Mucosa of descending colon (tissue), 3 donors: ENCODE results near the gene TNFRSF1B. TPM values are rescaled to one million over a fixed set of nuclear protein-coding genes. Genes with fewer than 3 reads are reported as not detected.
A peak's percentile ranks its signal among the peaks of the same experiment; 100 is the strongest.

Experiments
- ATAC-seq: fragments of 200-7000 bp; cut with Tn5 transposase; one replicate; pipeline ENCODE4 v1.9.1; 2020; ENCODE audit warnings: mild to moderate bottlenecking, moderate library complexity
- DNase-seq, 3 donors: peaks; one replicate each; pipeline ENCODE4 v3.0.0-alpha.2; 2020
- H3K36me3 ChIP-seq: fragments of 200-600 bp; one replicate; pipeline ENCODE4 v1.8.0; 2021; ENCODE audit warnings: low read depth, mild to moderate bottlenecking
- H3K4me1 ChIP-seq: fragments of 200-600 bp; one replicate; pipeline ENCODE4 v1.8.0; 2021; ENCODE audit warnings: low read depth, mild to moderate bottlenecking
- H3K4me3 ChIP-seq: fragments of 200-600 bp; one replicate; pipeline ENCODE4 v1.8.0; 2021; ENCODE audit warnings: mild to moderate bottlenecking
- H3K9me3 ChIP-seq: fragments of 200-600 bp; one replicate; pipeline ENCODE4 v1.8.0; 2021; ENCODE audit warnings: mild to moderate bottlenecking
- intact Hi-C, 2 donors: fragments of 100-400 bp; cut with DNase I in 1 of 2; cut with micrococcal nuclease in 1 of 2; formaldehyde crosslinking; loops; one replicate each; pipeline versions ENCODE4 v1.11.0 to v1.11.1; 2022; cut with DNase I, micrococcal nuclease
- total RNA-seq, 3 donors: library from RNA; stranded (reverse); fragmentation: NEBNext Ultra II Directional in 2 of 3; extraction: Animal tissue kit (Norgen Biotek cat#: 25700) in 2 of 3; gene quantifications; one replicate each; pipeline versions ENCODE4 v1.2.1 to v1.2.4, GENCODE V29; 2021 to 2023
- TF ChIP-seq, protein P1 (sequence below): fragments of 200-600 bp; IDR thresholded peaks from one replicate; pipeline ENCODE4 v1.8.0; 2022; ENCODE audit warnings: antibody characterized with exemption, mild to moderate bottlenecking
- donor health status: DM: no; HTN: no; CAD: no; lungs with moderate emphysema.
- donor health status: DM: no; HTN: no; CAD: no.
- donor health status: DM: no; HTN: yes; CAD: no.

The TNFRSF1B gene
- total RNA-seq, 3 donors from 2014 or later, result 20.3 to 39.3 (median 31.6) TPM

DNA sequence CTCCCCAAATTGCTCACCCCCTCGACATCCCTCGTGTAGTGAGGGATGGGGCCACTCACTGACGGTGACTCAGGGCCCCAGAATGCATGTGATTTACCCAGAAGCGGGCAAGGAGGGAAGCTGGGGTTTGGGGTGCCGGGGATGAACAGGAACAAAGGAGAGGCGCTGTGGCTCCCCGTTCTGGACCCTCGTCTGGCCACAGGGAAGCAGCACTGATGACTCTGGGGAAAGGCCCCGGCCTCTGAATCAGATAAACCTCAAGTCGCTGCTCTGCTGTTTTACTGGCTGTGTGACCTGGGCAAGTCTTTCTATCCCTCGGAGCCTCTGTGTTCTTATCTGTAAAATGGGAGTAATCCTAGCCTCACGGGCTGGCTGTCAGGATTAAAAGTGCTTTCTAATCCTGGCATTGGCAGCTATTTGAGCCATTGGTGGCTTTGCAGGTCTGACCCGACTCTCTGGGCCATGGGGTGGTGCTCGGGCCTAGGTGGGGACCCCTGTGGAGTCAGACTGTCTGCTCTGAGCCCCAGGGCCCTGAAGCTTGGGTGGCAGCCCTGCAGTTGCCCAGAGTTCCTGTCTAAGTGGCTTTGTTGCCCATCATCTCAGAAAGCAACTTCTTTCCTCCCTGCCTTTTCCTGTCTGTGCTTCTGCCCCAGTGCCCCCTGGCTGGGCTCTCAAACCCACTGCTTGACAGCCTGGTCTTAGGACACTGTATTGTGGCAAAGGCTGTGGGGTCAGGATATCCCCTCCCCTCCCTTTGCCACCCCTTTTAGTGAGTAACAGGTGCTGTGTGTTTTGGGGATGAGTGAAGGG, 5.5 kb downstream of the TNFRSF1B start:
- peaks cover 7% of the 10 kb centered on the region for H3K4me1 ChIP-seq
- intact Hi-C loops, result no loop called here

GRCh38 chr1:12173041-12173509, 6.3 kb downstream of the TNFRSF1B start:
- Histone ChIP-seq H3K4me1 (peaks cover 8% of the 10 kb centered on the region), H3K36me3 (no peaks in the 10 kb centered on the region), H3K9me3 (no peaks in the 10 kb centered on the region), H3K4me3 (no peak overlapping the region)
- TF ChIP-seq, protein P1, sequence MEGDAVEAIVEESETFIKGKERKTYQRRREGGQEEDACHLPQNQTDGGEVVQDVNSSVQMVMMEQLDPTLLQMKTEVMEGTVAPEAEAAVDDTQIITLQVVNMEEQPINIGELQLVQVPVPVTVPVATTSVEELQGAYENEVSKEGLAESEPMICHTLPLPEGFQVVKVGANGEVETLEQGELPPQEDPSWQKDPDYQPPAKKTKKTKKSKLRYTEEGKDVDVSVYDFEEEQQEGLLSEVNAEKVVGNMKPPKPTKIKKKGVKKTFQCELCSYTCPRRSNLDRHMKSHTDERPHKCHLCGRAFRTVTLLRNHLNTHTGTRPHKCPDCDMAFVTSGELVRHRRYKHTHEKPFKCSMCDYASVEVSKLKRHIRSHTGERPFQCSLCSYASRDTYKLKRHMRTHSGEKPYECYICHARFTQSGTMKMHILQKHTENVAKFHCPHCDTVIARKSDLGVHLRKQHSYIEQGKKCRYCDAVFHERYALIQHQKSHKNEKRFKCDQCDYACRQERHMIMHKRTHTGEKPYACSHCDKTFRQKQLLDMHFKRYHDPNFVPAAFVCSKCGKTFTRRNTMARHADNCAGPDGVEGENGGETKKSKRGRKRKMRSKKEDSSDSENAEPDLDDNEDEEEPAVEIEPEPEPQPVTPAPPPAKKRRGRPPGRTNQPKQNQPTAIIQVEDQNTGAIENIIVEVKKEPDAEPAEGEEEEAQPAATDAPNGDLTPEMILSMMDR, result no peak
- no peak for DNase-seq
- intact Hi-C loops, result no loop called here
- ATAC-seq, result no peak

More for the DNA sequence above, 5.5 kb downstream of the TNFRSF1B start:
- Histone ChIP-seq H3K9me3 (no peaks in the 10 kb centered on the region), H3K36me3 (no peaks in the 10 kb centered on the region), H3K4me3 (no peak overlapping the region)
- TF ChIP-seq, protein P1, result no peak
- ATAC-seq (no peak), DNase-seq (peak in 1 of 3 donors; percentile 34)

DNA sequence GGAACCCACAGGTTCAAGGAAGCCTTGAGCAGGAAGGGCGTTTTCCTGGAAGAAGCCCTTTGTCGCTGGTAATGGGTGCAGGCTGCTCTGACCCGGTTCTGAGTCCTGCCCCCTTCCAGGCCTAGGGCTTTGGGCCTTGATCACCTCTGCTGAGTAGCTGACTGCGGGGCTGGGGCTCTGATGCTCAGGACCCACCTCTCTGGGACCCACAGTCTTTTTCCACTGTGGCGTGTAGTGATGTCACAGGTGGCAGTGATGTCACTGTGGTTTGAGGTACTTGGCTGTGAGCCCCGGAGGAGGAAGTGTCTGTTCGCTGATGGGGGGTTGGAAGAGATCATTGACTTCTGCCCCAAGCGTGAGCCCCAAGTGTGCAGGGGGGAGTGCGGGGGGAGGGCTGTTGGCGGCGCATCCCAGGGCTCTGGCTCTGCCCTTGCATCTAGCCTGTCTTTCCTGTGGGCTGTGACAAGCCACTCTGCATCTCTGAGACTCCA, 6.9 kb downstream of the TNFRSF1B start:
- ATAC-seq (peak; percentile 69), DNase-seq (peak; percentile 75 to 83 (median 75))
- TF ChIP-seq, protein P1, result no peak
- no peaks in the 10 kb centered on the region for H3K36me3 ChIP-seq
- no peak overlapping the region for H3K4me3 ChIP-seq
- peaks cover 14% of the 10 kb centered on the region for H3K4me1 ChIP-seq
- intact Hi-C loops, result no loop called here
- H3K9me3 ChIP-seq, result no peaks in the 10 kb centered on the region

DNA sequence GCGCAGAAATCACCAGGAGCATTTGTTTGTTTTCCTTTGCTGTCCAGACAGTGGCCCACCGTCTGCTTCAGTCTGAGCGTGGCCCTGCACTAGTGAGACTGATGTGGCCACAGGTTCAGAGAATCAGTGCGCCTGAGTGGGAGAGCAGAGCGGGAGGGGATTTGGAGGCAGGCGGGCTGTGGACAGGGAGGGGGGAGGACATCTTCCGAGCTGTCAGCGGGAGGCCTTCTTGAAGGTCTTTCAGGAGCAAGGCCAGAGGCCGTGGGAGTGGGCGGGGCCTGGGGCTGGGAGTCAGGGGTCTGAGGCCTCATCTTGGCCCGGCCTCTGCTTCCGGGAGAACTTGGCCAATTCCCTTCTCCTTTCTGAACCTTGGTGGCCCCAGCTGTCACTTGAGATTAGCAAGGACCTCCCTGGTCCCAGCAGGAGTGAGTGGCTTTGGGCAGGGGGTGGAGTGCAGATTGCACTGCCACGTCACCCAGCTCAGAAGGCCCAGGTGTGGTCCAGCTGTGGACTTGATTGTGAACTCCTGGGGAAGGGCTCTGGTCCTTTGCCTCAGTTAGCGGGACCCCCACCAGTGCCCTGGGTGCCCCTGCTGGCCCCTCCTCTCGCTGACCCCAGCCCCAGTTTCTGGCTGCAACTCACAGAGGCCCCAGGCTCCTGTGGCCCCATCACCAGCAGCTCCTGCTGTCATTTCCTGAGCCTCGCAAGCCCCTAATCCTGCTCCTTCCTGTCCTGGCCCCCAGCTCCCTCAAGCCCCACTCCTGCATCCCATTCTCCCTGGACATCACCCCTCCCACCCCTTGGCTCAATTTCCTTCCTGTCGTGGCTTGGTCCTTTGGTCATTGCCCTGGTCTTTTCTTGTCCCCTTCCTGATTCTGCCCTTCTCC, 8.4 kb downstream of the TNFRSF1B start:
- Histone ChIP-seq H3K36me3 (no peaks in the 10 kb centered on the region), H3K9me3 (no peaks in the 10 kb centered on the region), H3K4me3 (no peak overlapping the region), H3K4me1 (peaks cover 16% of the 10 kb centered on the region)
- intact Hi-C loops, result no loop called here
- TF ChIP-seq, protein P1, result no peak
- peak in 1 of 3 donors; percentile 57 for DNase-seq
- no peak for ATAC-seq

GRCh38 chr1:12176298-12177118, 9.7 kb downstream of the TNFRSF1B start:
- H3K4me1 ChIP-seq, result peaks cover 16% of the 10 kb centered on the region
- TF ChIP-seq, protein P1, result no peak
- H3K4me3 ChIP-seq, result no peak overlapping the region
- DNase-seq, result no peak
- intact Hi-C loops, result no loop called here
- H3K36me3 ChIP-seq, result no peaks in the 10 kb centered on the region
- H3K9me3 ChIP-seq, result no peaks in the 10 kb centered on the region
- ATAC-seq, result no peak
